ENCODE measurements around the gene TMEM151B. TPM values are rescaled to one million over a fixed set of nuclear protein-coding genes. Genes with fewer than 3 reads are reported as not detected.

The TMEM151B gene
- total and polyA plus RNA-seq, 9 of the 15 experiments (the other 6 are each of a cell fraction or from before 2014, with no cell fraction given), result not detected

DNA sequence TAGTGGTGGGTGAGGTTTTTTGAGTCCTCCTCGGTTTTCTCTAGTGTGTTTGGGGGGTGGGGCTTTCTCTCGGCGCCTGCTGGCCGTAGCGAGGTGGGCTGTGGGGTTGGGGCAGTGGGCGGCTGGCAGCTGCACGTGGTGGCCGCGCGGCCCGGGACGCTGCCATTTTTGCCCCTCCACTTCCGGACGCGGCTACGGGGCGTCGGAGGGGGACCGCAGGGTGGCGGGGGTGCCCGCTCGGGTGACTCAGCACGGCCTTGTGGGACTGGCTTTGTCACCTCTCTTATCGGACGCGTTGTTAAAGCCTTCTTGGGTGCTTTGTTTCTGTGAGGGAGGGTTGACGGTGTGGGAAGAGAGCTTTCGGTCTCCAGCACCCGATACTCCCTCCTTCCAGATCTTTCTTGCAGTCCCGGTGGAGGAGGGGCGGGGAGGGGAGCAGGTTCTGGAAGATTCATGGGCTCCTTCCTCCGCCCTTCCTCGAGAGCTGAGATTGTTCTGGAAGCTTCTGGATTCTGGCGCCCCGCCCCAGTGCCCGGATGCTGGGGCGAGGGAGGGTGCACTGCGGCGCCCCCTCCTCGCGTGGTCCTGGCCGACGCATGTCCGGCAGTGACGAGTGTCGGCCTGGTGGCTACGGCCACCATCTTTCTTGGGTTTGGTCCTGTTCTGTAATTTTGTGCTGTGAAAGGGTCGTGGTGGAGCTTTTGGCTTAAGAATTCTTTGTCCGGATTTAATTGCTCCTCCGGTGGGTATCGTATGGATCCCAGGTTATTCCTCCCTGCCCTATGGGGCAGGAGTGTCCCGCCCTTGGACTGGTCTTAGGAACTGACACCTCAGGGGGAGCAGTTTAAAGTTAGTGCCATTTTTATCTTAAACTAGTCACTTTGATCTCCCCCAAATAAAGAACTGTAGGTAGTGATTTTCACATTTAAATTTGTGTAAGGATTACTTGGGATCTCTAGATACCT, 22.6 kb upstream of the TMEM151B start (continued):
- TF ChIP-seq DDX20 (tag; IDR thresholded peaks at IDR 0.05; ENCODE audit: low read depth) (no peak), ZNF354B (CRISPR knock-in tag; IDR thresholded peaks at IDR 0.05) (no peak), ATF7 (IDR thresholded peaks at IDR 0.05) (peak; percentile 3; the same call in 1 of the 2 replicates), HMG20A (CRISPR knock-in tag; conservative IDR thresholded peaks at IDR 0.05) (no peak), ZNF75A (CRISPR knock-in tag; IDR thresholded peaks at IDR 0.05) (0 out of 2 replicates have a peak, but pooled peaks have one; percentile 9), MYC (IDR thresholded peaks at IDR 0.05; ENCODE audit: low read depth, low read length) (peak; percentile 98), MYC (CRISPR knock-in tag; IDR thresholded peaks at IDR 0.05; ENCODE audit: borderline replicate concordance, low read depth) (peak; percentile 100), TCFL5 (CRISPR knock-in tag; conservative IDR thresholded peaks at IDR 0.05) (no peak; the same call in 1 of the 2 replicates), FOXM1 (IDR thresholded peaks at IDR 0.05; ENCODE audit: low read depth) (no peak), FOXM1 (CRISPR knock-in tag; IDR thresholded peaks at IDR 0.05; ENCODE audit: low read depth) (peak; percentile 90), POLR2H (tag; IDR thresholded peaks at IDR 0.05; ENCODE audit: low read depth) (peak; percentile 88), MXI1 (IDR thresholded peaks at IDR 0.05; ENCODE audit: low read depth, low read length) (peak; percentile 91; the same call in 1 of the 2 replicates), ZNF239 (CRISPR knock-in tag; IDR thresholded peaks at IDR 0.05) (peak; percentile 84), TCF7 (IDR thresholded peaks at IDR 0.05; ENCODE audit: borderline replicate concordance) (no peak), BRD4 (IDR thresholded peaks at IDR 0.05) (no peak), GTF2E2 (tag; IDR thresholded peaks at IDR 0.05) (peak; percentile 91; the same call in 1 of the 2 replicates), KAT7 (CRISPR knock-in tag; IDR thresholded peaks at IDR 0.05; ENCODE audit: borderline replicate concordance) (peak; percentile 96; the same call in 1 of the 2 replicates), NFATC3 (IDR thresholded peaks at IDR 0.05) (no peak)
- TF ChIP-seq, protein P1, sequence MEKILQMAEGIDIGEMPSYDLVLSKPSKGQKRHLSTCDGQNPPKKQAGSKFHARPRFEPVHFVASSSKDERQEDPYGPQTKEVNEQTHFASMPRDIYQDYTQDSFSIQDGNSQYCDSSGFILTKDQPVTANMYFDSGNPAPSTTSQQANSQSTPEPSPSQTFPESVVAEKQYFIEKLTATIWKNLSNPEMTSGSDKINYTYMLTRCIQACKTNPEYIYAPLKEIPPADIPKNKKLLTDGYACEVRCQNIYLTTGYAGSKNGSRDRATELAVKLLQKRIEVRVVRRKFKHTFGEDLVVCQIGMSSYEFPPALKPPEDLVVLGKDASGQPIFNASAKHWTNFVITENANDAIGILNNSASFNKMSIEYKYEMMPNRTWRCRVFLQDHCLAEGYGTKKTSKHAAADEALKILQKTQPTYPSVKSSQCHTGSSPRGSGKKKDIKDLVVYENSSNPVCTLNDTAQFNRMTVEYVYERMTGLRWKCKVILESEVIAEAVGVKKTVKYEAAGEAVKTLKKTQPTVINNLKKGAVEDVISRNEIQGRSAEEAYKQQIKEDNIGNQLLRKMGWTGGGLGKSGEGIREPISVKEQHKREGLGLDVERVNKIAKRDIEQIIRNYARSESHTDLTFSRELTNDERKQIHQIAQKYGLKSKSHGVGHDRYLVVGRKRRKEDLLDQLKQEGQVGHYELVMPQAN (IDR thresholded peaks at IDR 0.05; ENCODE audit: borderline replicate concordance), result peak; percentile 100
- TF ChIP-seq, protein P2, sequence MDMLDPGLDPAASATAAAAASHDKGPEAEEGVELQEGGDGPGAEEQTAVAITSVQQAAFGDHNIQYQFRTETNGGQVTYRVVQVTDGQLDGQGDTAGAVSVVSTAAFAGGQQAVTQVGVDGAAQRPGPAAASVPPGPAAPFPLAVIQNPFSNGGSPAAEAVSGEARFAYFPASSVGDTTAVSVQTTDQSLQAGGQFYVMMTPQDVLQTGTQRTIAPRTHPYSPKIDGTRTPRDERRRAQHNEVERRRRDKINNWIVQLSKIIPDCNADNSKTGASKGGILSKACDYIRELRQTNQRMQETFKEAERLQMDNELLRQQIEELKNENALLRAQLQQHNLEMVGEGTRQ (CRISPR knock-in tag; IDR thresholded peaks at IDR 0.05), result peak; percentile 40
- TF ChIP-seq, protein P3, sequence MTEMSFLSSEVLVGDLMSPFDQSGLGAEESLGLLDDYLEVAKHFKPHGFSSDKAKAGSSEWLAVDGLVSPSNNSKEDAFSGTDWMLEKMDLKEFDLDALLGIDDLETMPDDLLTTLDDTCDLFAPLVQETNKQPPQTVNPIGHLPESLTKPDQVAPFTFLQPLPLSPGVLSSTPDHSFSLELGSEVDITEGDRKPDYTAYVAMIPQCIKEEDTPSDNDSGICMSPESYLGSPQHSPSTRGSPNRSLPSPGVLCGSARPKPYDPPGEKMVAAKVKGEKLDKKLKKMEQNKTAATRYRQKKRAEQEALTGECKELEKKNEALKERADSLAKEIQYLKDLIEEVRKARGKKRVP (CRISPR knock-in tag; IDR thresholded peaks at IDR 0.05), result peak; percentile 61; the same call in 1 of the 2 replicates
- TF ChIP-seq, protein P4, sequence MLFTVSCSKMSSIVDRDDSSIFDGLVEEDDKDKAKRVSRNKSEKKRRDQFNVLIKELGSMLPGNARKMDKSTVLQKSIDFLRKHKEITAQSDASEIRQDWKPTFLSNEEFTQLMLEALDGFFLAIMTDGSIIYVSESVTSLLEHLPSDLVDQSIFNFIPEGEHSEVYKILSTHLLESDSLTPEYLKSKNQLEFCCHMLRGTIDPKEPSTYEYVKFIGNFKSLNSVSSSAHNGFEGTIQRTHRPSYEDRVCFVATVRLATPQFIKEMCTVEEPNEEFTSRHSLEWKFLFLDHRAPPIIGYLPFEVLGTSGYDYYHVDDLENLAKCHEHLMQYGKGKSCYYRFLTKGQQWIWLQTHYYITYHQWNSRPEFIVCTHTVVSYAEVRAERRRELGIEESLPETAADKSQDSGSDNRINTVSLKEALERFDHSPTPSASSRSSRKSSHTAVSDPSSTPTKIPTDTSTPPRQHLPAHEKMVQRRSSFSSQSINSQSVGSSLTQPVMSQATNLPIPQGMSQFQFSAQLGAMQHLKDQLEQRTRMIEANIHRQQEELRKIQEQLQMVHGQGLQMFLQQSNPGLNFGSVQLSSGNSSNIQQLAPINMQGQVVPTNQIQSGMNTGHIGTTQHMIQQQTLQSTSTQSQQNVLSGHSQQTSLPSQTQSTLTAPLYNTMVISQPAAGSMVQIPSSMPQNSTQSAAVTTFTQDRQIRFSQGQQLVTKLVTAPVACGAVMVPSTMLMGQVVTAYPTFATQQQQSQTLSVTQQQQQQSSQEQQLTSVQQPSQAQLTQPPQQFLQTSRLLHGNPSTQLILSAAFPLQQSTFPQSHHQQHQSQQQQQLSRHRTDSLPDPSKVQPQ (CRISPR knock-in tag; IDR thresholded peaks at IDR 0.05; ENCODE audit: borderline replicate concordance), result no peak

Data from K562 (cell line).